Adrenal gland (tissue), 12 donors: ENCODE data around the gene AMIGO2. TPM values are rescaled to one million over a fixed set of nuclear protein-coding genes. Genes with fewer than 3 reads are reported as not detected.

Experiments used
- DNase-seq, 7 donors: peaks; one replicate each; pipeline ENCODE4 v3.0.0-alpha.2; 2019 to 2020
- H3K27ac ChIP-seq, 5 donors: fragments of 200-600 bp; sonication (generic) in 4 of 5; 1 replicate in 3 of 5; 2 replicates in 2 of 5; pipeline versions ENCODE4 v1.5.1 to v1.8.0; 2016 to 2020; ENCODE audit warnings: mild to moderate bottlenecking in 1 of 5
- H3K27me3 ChIP-seq: fragments of 200-600 bp; 2 replicates; pipeline ENCODE4 v1.8.0; 2021
- H3K36me3 ChIP-seq, 2 donors: fragments of 200-600 bp; replicated peaks in 1 of 2; 1 replicate in 1 of 2; 2 replicates in 1 of 2; pipeline versions ENCODE4 v1.5.1 to v1.8.0; 2018 to 2022
- H3K4me1 ChIP-seq, 2 donors: fragments of 200-600 bp; replicated peaks in 1 of 2; 1 replicate in 1 of 2; 2 replicates in 1 of 2; pipeline versions ENCODE4 v1.5.1 to v1.8.0; 2018 to 2021
- H3K4me3 ChIP-seq, 4 donors: fragments of 200-600 bp; sonication (generic) in 3 of 4; one replicate each; pipeline ENCODE4 v1.5.1; 2016 to 2018
- H3K9me3 ChIP-seq, 3 donors: fragments of 200-600 bp; sonication (generic) in 1 of 3; replicated peaks in 1 of 3; 1 replicate in 2 of 3; 2 replicates in 1 of 3; pipeline versions ENCODE4 v1.5.1 to v1.8.0; 2016 to 2021
- POLR2A ChIP-seq, 2 donors: fragments of 450-650 bp; IDR thresholded peaks; one replicate each; pipeline ENCODE4 v1.6.1; 2017; ENCODE audit warnings: antibody characterized with exemption in 2 of 2, mild to moderate bottlenecking in 2 of 2, moderate library complexity in 1 of 2
- WGBS, 4 donors: extraction: QIAGEN DNeasy Blood & Tissue Kit in 2 of 4; methylation state at CpG; one replicate each; pipeline versions ENCODE4 v1.1.5 to v1.1.7; 2013 to 2017; 5-methylcytosine and 5-hydroxymethylcytosine counted together
- intact Hi-C, 2 donors: fragments of 100-400 bp; cut with DNase I; formaldehyde crosslinking; loops; one replicate each; pipeline versions ENCODE4 v1.14.1 to v1.15.0; 2022 to 2023
- polyA plus RNA-seq, 3 donors: library from polyadenylated mRNA; stranded (reverse); fragments of 200-250 nt in 2 of 3; fragments of 350-450 nt in 1 of 3; fragmentation: Illumina TruSeq in 1 of 3; extraction: RNeasy Lipid Tissue Mini Kit (QIAGEN cat#74804) in 1 of 3; gene quantifications; one replicate each; pipeline ENCODE4 v1.2.3, GENCODE V29; 2013 to 2014
- total RNA-seq, 9 donors: library from RNA; depleted of rRNA in 4 of 9; stranded (reverse); fragments of >200 nt in 4 of 9; fragments of 120-200 nt in 1 of 9; fragmentation: NEBNext Ultra II Directional in 1 of 9; extraction: Animal tissue kit (Norgen Biotek cat#: 25700) in 1 of 9; gene quantifications; one replicate each; pipeline versions ENCODE4 v1.1.0 to v1.2.4, GENCODE V29; 2013 to 2023
- TF ChIP-seq, protein P1 (sequence below), 6 experiments: fragments of 450-650 bp in 4 of 6; fragments of 200-600 bp in 2 of 6; sonication (generic) in 1 of 6; IDR thresholded peaks; 1 replicate in 5 of 6; 2 replicates in 1 of 6; pipeline versions ENCODE4 v1.5.1 to v1.8.0; 2016 to 2021; ENCODE audit warnings: antibody characterized with exemption in 6 of 6, mild to moderate bottlenecking in 2 of 6, moderate library complexity in 1 of 6
- donor health status: healthy with polysubstance abuse.
- donor health status: Bipolar disorder and iron deficiency.
- donor health status: DM: yes; HTN: yes; CAD: no.
- donor health status: DM: no; HTN: no; CAD: no.
- donor health status: DM: no; HTN: no; CAD: no.
- donor health status: DM: yes; HTN: yes; CAD: no.

Gene AMIGO2
- total and polyA plus RNA-seq, 12 donors, result 10.6 to 40.4 (median 28.3) TPM

- no peaks in the 10 kb centered on the region for H3K36me3 ChIP-seq
- peaks cover 6 to 35% of the 10 kb centered on the region in 2 donors for H3K4me1 ChIP-seq
- no peak for DNase-seq
- WGBS, 4 donors, result 92 to 96% (median 96%) methylated on average over 8 of the region's 8 CpGs
- TF ChIP-seq, protein P1, sequence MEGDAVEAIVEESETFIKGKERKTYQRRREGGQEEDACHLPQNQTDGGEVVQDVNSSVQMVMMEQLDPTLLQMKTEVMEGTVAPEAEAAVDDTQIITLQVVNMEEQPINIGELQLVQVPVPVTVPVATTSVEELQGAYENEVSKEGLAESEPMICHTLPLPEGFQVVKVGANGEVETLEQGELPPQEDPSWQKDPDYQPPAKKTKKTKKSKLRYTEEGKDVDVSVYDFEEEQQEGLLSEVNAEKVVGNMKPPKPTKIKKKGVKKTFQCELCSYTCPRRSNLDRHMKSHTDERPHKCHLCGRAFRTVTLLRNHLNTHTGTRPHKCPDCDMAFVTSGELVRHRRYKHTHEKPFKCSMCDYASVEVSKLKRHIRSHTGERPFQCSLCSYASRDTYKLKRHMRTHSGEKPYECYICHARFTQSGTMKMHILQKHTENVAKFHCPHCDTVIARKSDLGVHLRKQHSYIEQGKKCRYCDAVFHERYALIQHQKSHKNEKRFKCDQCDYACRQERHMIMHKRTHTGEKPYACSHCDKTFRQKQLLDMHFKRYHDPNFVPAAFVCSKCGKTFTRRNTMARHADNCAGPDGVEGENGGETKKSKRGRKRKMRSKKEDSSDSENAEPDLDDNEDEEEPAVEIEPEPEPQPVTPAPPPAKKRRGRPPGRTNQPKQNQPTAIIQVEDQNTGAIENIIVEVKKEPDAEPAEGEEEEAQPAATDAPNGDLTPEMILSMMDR (IDR thresholded peaks at IDR 0.05), result no peak
- no peak for TF ChIP-seq POLR2A (IDR thresholded peaks at IDR 0.05)
- no peak overlapping the region for H3K27ac ChIP-seq
- H3K27me3 ChIP-seq, result no peaks in the 10 kb centered on the region
- H3K4me3 ChIP-seq, result peak overlapping the region in 1 of 4 donors; percentile 90
- intact Hi-C loops, result loop anchor here in 1 of 2 donors (5.0 to 10.0 kb wide), 2 partner anchors 41 to 147 kb away; no protein-coding TSS in a partner anchor
- no peaks in the 10 kb centered on the region for H3K9me3 ChIP-seq
These were observed 1.7 kb downstream of the AMIGO2 start for GRCh38 chr12:47078086-47078395.

DNA sequence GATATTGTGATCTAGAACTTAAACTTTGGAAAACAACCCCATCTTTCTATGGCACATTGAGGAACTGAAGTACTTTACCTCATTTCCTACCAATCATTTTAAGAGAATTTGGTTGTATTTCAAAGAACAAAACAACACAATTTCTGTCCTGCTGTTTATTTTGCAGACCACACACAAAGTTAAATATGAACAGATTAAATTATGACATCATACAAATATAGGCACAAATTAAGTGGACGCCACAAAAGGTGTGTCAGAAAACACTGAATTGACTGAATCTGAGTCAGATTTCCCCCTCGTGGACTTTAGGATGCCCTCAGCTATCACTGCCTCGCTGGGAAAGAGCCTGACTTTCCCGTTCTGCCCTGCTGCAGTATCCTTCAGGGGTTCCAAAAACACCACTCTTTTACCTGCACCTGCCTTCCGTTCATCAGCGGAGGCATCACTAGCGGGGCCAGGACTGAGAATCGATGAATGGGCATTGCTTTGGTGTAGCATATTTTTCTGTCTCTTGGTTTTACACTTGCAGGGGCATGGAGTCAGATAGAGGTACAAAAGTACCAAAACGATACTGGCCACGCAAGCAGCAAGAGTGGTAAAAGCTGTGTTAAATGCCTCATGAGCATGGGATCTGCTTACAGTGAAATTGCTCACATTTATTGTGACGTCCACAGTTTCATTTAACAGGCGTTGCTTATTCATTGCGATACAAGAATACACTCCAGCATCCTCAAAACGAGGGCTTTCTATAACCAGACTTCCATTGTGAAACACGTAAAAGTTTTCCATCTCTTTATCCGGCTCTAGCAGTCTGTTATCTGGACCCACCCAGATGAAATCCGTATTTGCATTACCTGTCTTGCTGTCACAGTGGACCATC, 2.3 kb downstream of the AMIGO2 start:
- intact Hi-C loops, result loop anchor here in 1 of 2 donors (5.0 to 10.0 kb wide), 2 partner anchors 40 to 147 kb away; no protein-coding TSS in a partner anchor

DNA sequence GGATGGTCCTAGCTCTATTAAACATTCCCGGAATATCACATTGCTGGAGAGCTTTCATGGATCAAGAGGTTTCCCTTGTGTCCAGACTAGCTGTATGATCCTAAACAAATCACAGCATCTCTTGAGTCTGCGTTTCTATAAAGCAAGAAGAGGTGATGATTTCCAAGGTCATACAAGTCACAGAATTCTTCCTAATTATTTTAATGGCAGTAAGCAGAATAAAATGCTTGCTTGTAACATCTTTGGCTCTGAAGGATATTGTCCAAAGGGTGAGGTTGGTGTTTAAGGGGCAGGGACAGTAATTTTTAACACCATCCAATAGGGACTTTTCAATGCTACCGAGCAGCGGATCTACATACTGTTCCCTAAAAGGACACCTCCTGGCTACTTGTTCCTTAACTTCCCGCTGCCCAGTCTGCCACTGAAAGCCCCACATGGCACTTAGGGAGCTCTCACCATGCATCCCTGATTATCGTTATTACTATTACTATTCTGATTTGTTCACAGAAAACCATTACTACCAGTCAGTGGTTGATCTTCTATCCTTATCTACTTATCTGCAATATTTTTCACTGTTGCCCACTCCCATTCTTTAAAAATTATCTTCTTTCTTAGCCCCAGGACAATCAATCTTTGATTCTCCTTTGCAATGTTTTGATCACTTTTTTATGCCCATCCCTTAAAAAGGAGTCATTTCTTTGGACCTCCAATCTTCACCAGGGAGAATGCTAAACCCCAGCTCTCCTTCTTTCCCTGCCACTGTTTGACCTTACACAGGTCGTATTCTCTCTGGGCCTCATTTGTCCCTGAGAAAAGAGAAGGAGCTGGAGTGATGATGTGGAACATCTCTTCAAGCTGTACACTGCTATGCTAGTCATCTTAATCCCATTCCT, 4.3 kb downstream of the AMIGO2 start:
- H3K36me3 ChIP-seq, result no peaks in the 10 kb centered on the region
- no peaks in the 10 kb centered on the region for H3K27me3 ChIP-seq
- H3K27ac ChIP-seq, result no peak overlapping the region
- H3K4me3 ChIP-seq, result no peak overlapping the region
- intact Hi-C loops, result loop anchor here in 1 of 2 donors (5.0 to 10.0 kb wide), 2 partner anchors 38 to 149 kb away; no protein-coding TSS in a partner anchor
- DNase-seq, result no peak
- H3K9me3 ChIP-seq, result no peaks in the 10 kb centered on the region
- TF ChIP-seq POLR2A (IDR thresholded peaks at IDR 0.05), result no peak
- TF ChIP-seq, protein P1 (IDR thresholded peaks at IDR 0.05), result no peak
- H3K4me1 ChIP-seq, result peaks cover 6 to 19% of the 10 kb centered on the region in 2 donors
- WGBS, 4 donors, result 87 to 93% (median 90%) methylated on average over 7 of the region's 7 CpGs

More for the DNA sequence above, 2.3 kb downstream of the AMIGO2 start:
- no peak overlapping the region for H3K27ac ChIP-seq
- H3K36me3 ChIP-seq, result no peaks in the 10 kb centered on the region
- H3K4me3 ChIP-seq, result no peak overlapping the region
- no peak for DNase-seq
- no peaks in the 10 kb centered on the region for H3K27me3 ChIP-seq
- 91 to 95% (median 94%) methylated on average over 17 of the region's 17 CpGs for WGBS, 4 donors
- TF ChIP-seq, protein P1 (IDR thresholded peaks at IDR 0.05), result no peak
- TF ChIP-seq POLR2A (IDR thresholded peaks at IDR 0.05), result no peak
- no peaks in the 10 kb centered on the region for H3K9me3 ChIP-seq
- H3K4me1 ChIP-seq, result peaks cover 6 to 33% of the 10 kb centered on the region in 2 donors

DNA sequence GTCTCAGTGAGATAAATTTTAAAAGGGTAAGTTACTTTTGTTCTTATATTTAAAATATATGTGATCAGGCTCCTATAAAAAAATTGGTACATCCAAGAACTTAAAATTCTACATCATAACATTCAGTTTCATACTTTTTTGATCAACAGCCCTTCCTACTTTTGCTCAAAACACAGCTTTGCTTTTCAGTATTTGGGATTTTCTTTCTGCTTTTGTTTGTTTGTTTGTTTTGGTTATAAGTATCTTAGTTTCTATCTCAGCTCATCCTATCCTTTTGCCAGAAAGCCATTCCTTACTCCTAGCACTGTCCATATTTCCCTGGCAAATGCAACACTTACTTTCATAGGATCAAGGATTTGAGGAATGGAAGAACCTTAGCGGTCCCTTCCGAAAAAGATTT, 5.0 kb downstream of the AMIGO2 start:
- no peaks in the 10 kb centered on the region for H3K36me3 ChIP-seq
- no peaks in the 10 kb centered on the region for H3K27me3 ChIP-seq
- peaks cover 6 to 19% of the 10 kb centered on the region in 2 donors for H3K4me1 ChIP-seq
- intact Hi-C loops, result loop anchor here in 1 of 2 donors (5.0 to 10.0 kb wide), 2 partner anchors 37 to 150 kb away; no protein-coding TSS in a partner anchor
- no peak for DNase-seq
- TF ChIP-seq, protein P1 (IDR thresholded peaks at IDR 0.05), result no peak
- no peak for TF ChIP-seq POLR2A (IDR thresholded peaks at IDR 0.05)
- H3K27ac ChIP-seq, result no peak overlapping the region
- H3K4me3 ChIP-seq, result no peak overlapping the region
- WGBS, 4 donors, result 92 to 97% (median 96%) methylated on average over 2 of the region's 2 CpGs
- no peaks in the 10 kb centered on the region for H3K9me3 ChIP-seq
